Transverse colon (tissue), 4 donors: ENCODE results near the gene MEFV. TPM values are rescaled to one million over a fixed set of nuclear protein-coding genes. Genes with fewer than 3 reads are reported as not detected.

Source experiments
- DNase-seq: peaks from one replicate; pipeline ENCODE4 v3.0.0-alpha.2; 2019
- H3K27ac ChIP-seq, 4 donors: fragments of 200-600 bp; sonication (generic); 2 replicates each; pipeline ENCODE4 v1.5.1; 2016 to 2018; ENCODE audit warnings: inconsistent platforms in 4 of 4
- H3K27me3 ChIP-seq: fragments of 200-600 bp; sonication (generic); 2 replicates; pipeline ENCODE4 v1.5.1; 2017; ENCODE audit warnings: inconsistent platforms
- H3K36me3 ChIP-seq, 4 donors: fragments of 200-600 bp; sonication (generic); 2 replicates each; pipeline ENCODE4 v1.5.1; 2017 to 2019; ENCODE audit warnings: inconsistent platforms in 4 of 4
- H3K4me1 ChIP-seq, 4 donors: fragments of 200-600 bp; sonication (generic); 2 replicates each; pipeline ENCODE4 v1.5.1; 2017 to 2020; ENCODE audit warnings: inconsistent platforms in 4 of 4
- H3K4me3 ChIP-seq, 4 donors: fragments of 200-600 bp; sonication (generic); 1 replicate in 1 of 4; 2 replicates in 3 of 4; pipeline versions ENCODE4 v1.5.1 to v1.6.1; 2017 to 2019; ENCODE audit warnings: inconsistent platforms in 4 of 4
- H3K9me3 ChIP-seq, 2 donors: fragments of 200-600 bp; sonication (generic); 2 replicates each; pipeline ENCODE4 v1.5.1; 2017 to 2019; ENCODE audit warnings: inconsistent platforms in 2 of 2
- EP300 ChIP-seq: sonication (generic); formaldehyde crosslinking; IDR thresholded peaks from one replicate; pipeline ENCODE4 v1.6.1; 2017; ENCODE audit warnings: antibody characterized with exemption, low read depth
- POLR2A ChIP-seq: fragments of 450-650 bp; IDR thresholded peaks from one replicate; pipeline ENCODE4 v1.6.1; 2016; ENCODE audit warnings: antibody characterized with exemption, mild to moderate bottlenecking, moderate library complexity
- POLR2AphosphoS5 ChIP-seq, 3 donors: sonication (generic); formaldehyde crosslinking; IDR thresholded peaks; one replicate each; pipeline ENCODE4 v1.6.1; 2016; ENCODE audit warnings: antibody characterized with exemption in 3 of 3
- WGBS, 2 donors: methylation state at CpG; one replicate each; pipeline ENCODE4 v1.1.5; 2018; ENCODE audit warnings: low coverage in 1 of 2; 5-methylcytosine and 5-hydroxymethylcytosine counted together
- in situ Hi-C, 4 donors: fragments of 200-750 bp; cut with MboI; loops; one replicate each; pipeline versions ENCODE4 v1.15.0 to v1.15.1; 2017; ENCODE audit warnings: low sequenced_read_pairs in 3 of 4, low pct_ligation_motif_present in 1 of 4, low pct_unique_long_range_greater_than_20kb in 1 of 4
- intact Hi-C: fragments of 100-400 bp; cut with DNase I; formaldehyde crosslinking; loops from one replicate; pipeline ENCODE4 v1.15.1; 2023; ENCODE audit warnings: low total_unique reads
- total RNA-seq, 4 donors: library from RNA; depleted of rRNA; stranded (reverse); fragments of >200 nt; gene quantifications; one replicate each; pipeline ENCODE4 v1.1.0, GENCODE V29; 2016
- TF ChIP-seq, protein P1 (sequence below), 5 experiments: fragments of 200-600 bp in 3 of 5; fragments of 450-650 bp in 2 of 5; sonication (generic) in 3 of 5; IDR thresholded peaks; 1 replicate in 2 of 5; 2 replicates in 3 of 5; pipeline ENCODE4 v1.5.1; 2016 to 2017; ENCODE audit warnings: antibody characterized with exemption in 5 of 5, inconsistent platforms in 3 of 5, mild to moderate bottlenecking in 2 of 5, moderate library complexity in 1 of 5

The MEFV gene, protein sequence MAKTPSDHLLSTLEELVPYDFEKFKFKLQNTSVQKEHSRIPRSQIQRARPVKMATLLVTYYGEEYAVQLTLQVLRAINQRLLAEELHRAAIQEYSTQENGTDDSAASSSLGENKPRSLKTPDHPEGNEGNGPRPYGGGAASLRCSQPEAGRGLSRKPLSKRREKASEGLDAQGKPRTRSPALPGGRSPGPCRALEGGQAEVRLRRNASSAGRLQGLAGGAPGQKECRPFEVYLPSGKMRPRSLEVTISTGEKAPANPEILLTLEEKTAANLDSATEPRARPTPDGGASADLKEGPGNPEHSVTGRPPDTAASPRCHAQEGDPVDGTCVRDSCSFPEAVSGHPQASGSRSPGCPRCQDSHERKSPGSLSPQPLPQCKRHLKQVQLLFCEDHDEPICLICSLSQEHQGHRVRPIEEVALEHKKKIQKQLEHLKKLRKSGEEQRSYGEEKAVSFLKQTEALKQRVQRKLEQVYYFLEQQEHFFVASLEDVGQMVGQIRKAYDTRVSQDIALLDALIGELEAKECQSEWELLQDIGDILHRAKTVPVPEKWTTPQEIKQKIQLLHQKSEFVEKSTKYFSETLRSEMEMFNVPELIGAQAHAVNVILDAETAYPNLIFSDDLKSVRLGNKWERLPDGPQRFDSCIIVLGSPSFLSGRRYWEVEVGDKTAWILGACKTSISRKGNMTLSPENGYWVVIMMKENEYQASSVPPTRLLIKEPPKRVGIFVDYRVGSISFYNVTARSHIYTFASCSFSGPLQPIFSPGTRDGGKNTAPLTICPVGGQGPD
- 1 to 10 TPM in 1 of 4 donors, under 1 TPM in 3; 0.37 to 1.4 (median 0.54) TPM for total RNA-seq

DNA sequence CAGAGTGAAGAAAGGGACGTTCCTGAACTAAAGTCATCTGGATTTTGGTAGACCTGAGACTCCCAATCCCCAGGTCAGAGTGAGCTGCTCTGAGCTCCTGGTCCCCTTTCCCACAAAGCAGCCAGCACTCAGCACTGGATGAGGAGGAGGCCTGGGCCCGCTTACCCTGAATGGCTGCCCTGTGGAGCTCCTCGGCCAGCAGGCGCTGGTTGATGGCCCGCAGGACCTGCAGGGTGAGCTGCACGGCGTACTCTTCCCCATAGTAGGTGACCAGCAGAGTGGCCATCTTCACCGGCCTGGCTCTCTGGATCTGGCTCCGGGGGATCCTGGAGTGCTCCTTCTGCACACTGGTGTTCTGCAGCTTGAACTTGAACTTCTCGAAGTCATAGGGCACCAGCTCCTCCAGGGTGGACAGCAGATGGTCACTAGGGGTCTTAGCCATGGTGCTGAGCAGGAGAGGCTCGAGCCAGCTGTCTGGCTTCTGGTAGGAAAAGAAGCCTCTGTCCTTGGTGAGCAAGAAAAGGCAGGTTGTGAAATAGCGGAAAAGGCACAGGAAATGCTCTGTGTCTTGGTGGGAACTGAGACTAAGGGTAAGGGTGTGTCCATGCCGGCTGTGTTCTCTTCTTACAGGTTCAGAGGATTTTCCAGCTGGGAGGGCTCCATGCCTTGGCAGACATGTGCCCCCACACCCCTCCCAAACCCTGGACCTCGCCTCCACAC, at the start of gene MEFV:
Gene MEFV (minus strand): TSS at position 488 of the 720 bp plus-strand sequence. CDS start 46 bp downstream, at position 442.
- H3K27me3 ChIP-seq, result peaks cover 6% of the 10 kb centered on the region
- TF ChIP-seq EP300 (no peak), POLR2A (no peak), POLR2AphosphoS5 (IDR thresholded peaks at IDR 0.05) (no peak)
- TF ChIP-seq, protein P1, sequence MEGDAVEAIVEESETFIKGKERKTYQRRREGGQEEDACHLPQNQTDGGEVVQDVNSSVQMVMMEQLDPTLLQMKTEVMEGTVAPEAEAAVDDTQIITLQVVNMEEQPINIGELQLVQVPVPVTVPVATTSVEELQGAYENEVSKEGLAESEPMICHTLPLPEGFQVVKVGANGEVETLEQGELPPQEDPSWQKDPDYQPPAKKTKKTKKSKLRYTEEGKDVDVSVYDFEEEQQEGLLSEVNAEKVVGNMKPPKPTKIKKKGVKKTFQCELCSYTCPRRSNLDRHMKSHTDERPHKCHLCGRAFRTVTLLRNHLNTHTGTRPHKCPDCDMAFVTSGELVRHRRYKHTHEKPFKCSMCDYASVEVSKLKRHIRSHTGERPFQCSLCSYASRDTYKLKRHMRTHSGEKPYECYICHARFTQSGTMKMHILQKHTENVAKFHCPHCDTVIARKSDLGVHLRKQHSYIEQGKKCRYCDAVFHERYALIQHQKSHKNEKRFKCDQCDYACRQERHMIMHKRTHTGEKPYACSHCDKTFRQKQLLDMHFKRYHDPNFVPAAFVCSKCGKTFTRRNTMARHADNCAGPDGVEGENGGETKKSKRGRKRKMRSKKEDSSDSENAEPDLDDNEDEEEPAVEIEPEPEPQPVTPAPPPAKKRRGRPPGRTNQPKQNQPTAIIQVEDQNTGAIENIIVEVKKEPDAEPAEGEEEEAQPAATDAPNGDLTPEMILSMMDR (IDR thresholded peaks at IDR 0.05), result no peak
- no peaks in the 10 kb centered on the region for H3K4me1 ChIP-seq
- 80% methylated on average over 13 of the region's 14 CpGs; no CpG with 5 or more reads in 1 of the 2 donors for WGBS, 2 donors
- H3K9me3 ChIP-seq, result no peaks in the 10 kb centered on the region
- peak; percentile 9 for DNase-seq
- in situ Hi-C loops, result no loop called here
- no peak within 1 kb of the TSS for H3K27ac ChIP-seq
- H3K36me3 ChIP-seq, result no peaks in the 10 kb centered on the region
- H3K4me3 ChIP-seq, result peak within 1 kb of the TSS in 1 of 4 donors; percentile 0
- intact Hi-C loops, result no loop called here

DNA sequence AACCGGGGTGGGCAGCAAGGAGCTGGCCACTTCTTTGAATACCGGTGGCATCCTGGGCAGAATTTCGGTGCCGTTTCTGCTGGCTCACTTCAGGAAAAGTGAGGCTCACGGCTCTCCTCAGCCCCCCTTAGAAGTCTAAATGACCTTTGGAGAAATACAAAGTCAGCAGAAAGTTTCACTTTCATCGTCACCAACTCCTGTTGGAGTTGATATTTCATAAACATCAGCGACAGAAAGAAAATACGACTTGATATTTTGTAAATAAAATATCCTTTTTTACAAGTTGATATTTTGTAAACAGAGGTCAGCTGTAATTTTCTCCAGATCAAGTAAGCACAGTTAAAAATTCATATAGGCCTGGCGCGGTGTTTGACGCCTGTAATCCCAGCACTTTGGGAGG, 49.6 kb upstream of the MEFV start:
- WGBS, 2 donors, result 76 to 89% methylated on average over 5 to 11 of the region's 11 CpGs
- TF ChIP-seq, protein P1 (IDR thresholded peaks at IDR 0.05), result no peak
- TF ChIP-seq EP300 (no peak), POLR2A (no peak), POLR2AphosphoS5 (IDR thresholded peaks at IDR 0.05) (no peak)
- H3K27ac ChIP-seq, result peak overlapping the region; percentile 82 to 93 (median 86)
- no peaks in the 10 kb centered on the region for H3K27me3 ChIP-seq
- in situ Hi-C loops (loop anchor here in 1 of 4 donors (25.0 kb wide), 1 partner anchor 106 kb away; the partner anchor contains the start of genes ZNF174 and ZSCAN32), intact Hi-C loops (no loop called here)
- H3K4me3 ChIP-seq, result peak overlapping the region; percentile 30 to 81 (median 58)
- DNase-seq, result no peak
- peaks cover 58 to 80% of the 10 kb centered on the region in 2 donors for H3K9me3 ChIP-seq
- peaks cover 0 to 50% (median 11%) of the 10 kb centered on the region in 4 donors for H3K36me3 ChIP-seq
- peaks cover 0 to 25% (median 3%) of the 10 kb centered on the region in 4 donors for H3K4me1 ChIP-seq

DNA sequence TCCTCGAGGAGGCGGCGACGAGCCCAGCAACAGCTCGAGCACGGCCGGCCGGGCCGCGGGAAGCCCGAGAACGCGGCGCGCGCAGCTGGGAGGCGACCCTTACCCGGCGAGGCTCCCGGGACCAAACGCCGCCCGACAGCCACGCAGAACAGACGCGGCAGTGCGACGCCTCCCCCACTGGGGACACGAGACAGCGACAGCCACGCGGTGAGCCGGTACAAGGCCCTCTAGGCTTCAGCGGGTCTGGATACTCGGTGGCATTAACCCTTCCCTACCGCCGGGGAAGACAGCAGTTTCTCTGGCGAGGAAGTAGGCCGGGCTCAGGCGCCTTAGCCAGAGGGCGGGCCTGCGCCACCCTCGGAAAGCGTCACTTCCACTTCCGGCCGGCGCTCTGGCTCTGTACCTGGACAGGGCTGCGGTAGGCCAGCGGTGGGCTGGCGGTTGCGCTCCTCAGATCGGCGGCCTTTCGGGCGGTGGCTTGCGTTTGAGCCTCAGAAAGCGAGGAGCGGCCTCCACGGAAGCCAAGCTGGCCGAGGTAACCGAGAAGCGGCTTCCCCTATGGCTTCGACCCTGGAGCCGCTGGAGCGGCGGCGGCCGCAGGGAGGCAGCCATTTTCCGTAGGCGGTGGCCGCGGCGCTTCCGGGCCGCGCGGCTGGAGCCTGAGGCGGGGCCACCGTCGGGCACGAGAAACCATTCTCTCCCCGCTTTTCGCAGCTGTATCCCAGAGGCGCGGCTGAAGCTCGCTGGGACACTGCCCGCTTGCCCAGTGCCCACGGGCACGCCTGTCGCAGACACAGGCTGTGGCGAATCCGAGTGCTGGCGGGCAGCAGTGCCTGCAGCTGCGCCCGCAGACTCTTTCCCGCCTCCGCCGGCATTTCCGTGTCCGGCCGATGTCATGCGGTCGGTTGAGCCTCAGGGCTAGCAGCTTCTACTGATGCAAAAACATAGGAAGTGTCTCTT, 49.0 kb upstream of the MEFV start, which contains the start of the genes TIGD7 and ZNF75A:
Gene TIGD7 (minus strand): TSS at position 322 of the 960 bp plus-strand sequence. CDS start 4,816 bp downstream, outside the sequence.
Gene ZNF75A (plus strand): TSS at position 389 of the 960 bp plus-strand sequence. CDS start 2,932 bp downstream, outside the sequence.
- H3K4me1 ChIP-seq, result peaks cover 0 to 25% (median 3%) of the 10 kb centered on the region in 4 donors
- peak; percentile 87 for DNase-seq
- peak within 1 kb of the TSS; percentile 30 to 81 (median 58) for H3K4me3 ChIP-seq
- peak within 1 kb of the TSS; percentile 82 to 93 (median 86) for H3K27ac ChIP-seq
- H3K9me3 ChIP-seq, result peaks cover 59 to 80% of the 10 kb centered on the region in 2 donors
- in situ Hi-C loops, result loop anchor here in 1 of 4 donors (25.0 kb wide), 1 partner anchor 107 kb away; the partner anchor contains the start of genes ZNF174 and ZSCAN32
- intact Hi-C loops, result no loop called here
- H3K27me3 ChIP-seq, result no peaks in the 10 kb centered on the region
- no peak for TF ChIP-seq EP300
- TF ChIP-seq POLR2A, result peak; percentile 89
- TF ChIP-seq POLR2AphosphoS5 (IDR thresholded peaks at IDR 0.05), result peak; percentile 64 to 94 (median 93)
- TF ChIP-seq, protein P1 (IDR thresholded peaks at IDR 0.05), result peak in 2 of 5 experiments; percentile 34 to 38
- 16% methylated on average over 69 of the region's 103 CpGs; no CpG with 5 or more reads in 1 of the 2 donors for WGBS, 2 donors
- peaks cover 0 to 53% (median 12%) of the 10 kb centered on the region in 4 donors for H3K36me3 ChIP-seq
